MM.1S (cell line): ENCODE results near the gene ARHGAP32.

Source experiments
- CTCF ChIP-seq: fragments of 300-600 bp; sonication (generic); IDR thresholded peaks from 2 replicates; pipeline ENCODE4 v1.5.1; 2016; ENCODE audit warnings: antibody characterized with exemption, low read length, mixed read lengths
- EZH2 ChIP-seq: fragments of 300-600 bp; sonication (generic); optimal IDR thresholded peaks from 2 replicates; pipeline ENCODE3; 2017; ENCODE audit warnings: low read depth, mild to moderate bottlenecking, antibody characterized with exemption, low read length, mixed read lengths
- EZH2phosphoT487 ChIP-seq: fragments of 300-600 bp; sonication (generic); IDR thresholded peaks from 2 replicates; pipeline ENCODE4 v1.6.1; 2018; ENCODE audit warnings: antibody characterized with exemption, low read length

DNA sequence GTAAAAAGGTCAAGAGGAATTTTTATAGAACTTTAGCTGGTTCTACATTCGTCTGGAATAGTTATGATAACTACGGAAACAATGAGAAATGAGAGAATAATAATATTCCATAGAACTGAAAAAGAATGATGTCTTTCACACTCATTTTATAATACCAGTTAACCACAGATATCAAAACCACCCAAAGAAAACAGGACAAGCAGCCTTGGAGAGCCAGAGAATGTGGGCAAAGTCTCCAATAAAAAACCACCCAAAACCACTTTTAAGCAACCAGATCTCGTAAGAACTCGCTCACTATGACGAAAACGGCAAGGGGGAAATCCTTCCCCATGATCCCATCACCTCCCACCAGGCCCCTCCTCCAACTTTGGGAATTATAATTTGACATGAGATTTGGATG is 60.8 kb downstream of the ARHGAP32 start:
- TF ChIP-seq CTCF: no peak
- no peak for TF ChIP-seq EZH2
- no peak for TF ChIP-seq EZH2phosphoT487
